HEK293 (cell line): ENCODE results near the gene STRN4.

ENCODE experiments used
- CTCF ChIA-PET: fragments of 350-600 bp; formaldehyde crosslinking; extraction: SDS; loops from one replicate; lab custom pipeline; 2021; ENCODE audit warnings: antibody characterized with exemption; lab: Yijun Ruan, JAX
- POLR2A ChIA-PET: fragments of 300-600 bp; formaldehyde crosslinking; extraction: SDS; loops from one replicate; lab custom pipeline; 2020; ENCODE audit warnings: antibody characterized with exemption, inconsistent platforms; lab: Yijun Ruan, JAX
- H3K27ac ChIP-seq: fragments of 200-500 bp; sonication (Bioruptor generic); 2 replicates; pipeline ENCODE4 v1.5.1; 2014; ENCODE audit warnings: low read depth, low read length, control low read depth, inconsistent platforms; ENCODE audit errors: extremely low read depth
- H3K36me3 ChIP-seq, 2 experiments: fragments of 200-500 bp in 1 of 2; sonication (Bioruptor generic) in 1 of 2; 1 replicate in 1 of 2; 2 replicates in 1 of 2; pipeline ENCODE4 v1.5.1; 2014 to 2017; ENCODE audit warnings: inconsistent platforms in 2 of 2, low read length in 2 of 2; ENCODE audit not compliant: control insufficient read depth in 2 of 2, insufficient read depth in 1 of 2
- H3K4me1 ChIP-seq: fragments of 200-500 bp; sonication (Bioruptor generic); 2 replicates; pipeline ENCODE4 v1.5.1; 2014; ENCODE audit warnings: mild to moderate bottlenecking, low read length, inconsistent platforms; ENCODE audit not compliant: control insufficient read depth, insufficient read depth
- H3K4me3 ChIP-seq: 2 replicates; pipeline ENCODE4 v1.5.1; 2011; ENCODE audit warnings: low read depth, mild to moderate bottlenecking, control low read depth, low read length, moderate library complexity
- H3K9me3 ChIP-seq: fragments of 200-500 bp; sonication (Bioruptor generic); 2 replicates; pipeline ENCODE4 v1.5.1; 2014; ENCODE audit warnings: low read depth, low read length, inconsistent platforms; ENCODE audit not compliant: control insufficient read depth, insufficient read depth
- ATF2 ChIP-seq: fragments of 450-650 bp; formaldehyde crosslinking; IDR thresholded peaks from 2 replicates; pipeline ENCODE4 v1.5.1; 2016; ENCODE audit warnings: missing biosample characterization, missing genetic modification characterization, low read depth
- GLIS2 ChIP-seq: fragments of 450-650 bp; formaldehyde crosslinking; IDR thresholded peaks from 2 replicates; pipeline ENCODE4 v1.5.1; 2016; ENCODE audit warnings: missing biosample characterization, missing genetic modification characterization
- HOXD13 ChIP-seq: sonication (generic); formaldehyde crosslinking; IDR thresholded peaks from 2 replicates; pipeline ENCODE4 v1.8.0; 2022; ENCODE audit warnings: missing genetic modification reagents, borderline replicate concordance
- KLF16 ChIP-seq: fragments of 450-650 bp; formaldehyde crosslinking; IDR thresholded peaks from 2 replicates; pipeline ENCODE4 v1.5.1; 2017; ENCODE audit warnings: missing biosample characterization, missing genetic modification characterization
- OSR2 ChIP-seq: fragments of 450-650 bp; formaldehyde crosslinking; IDR thresholded peaks from 2 replicates; pipeline ENCODE4 v1.5.1; 2016; ENCODE audit warnings: missing biosample characterization, missing genetic modification characterization
- SCRT1 ChIP-seq: fragments of 450-650 bp; formaldehyde crosslinking; IDR thresholded peaks from 2 replicates; pipeline ENCODE4 v1.5.1; 2016; ENCODE audit warnings: missing biosample characterization, missing genetic modification characterization, borderline replicate concordance
- TRIM28 ChIP-seq: IDR thresholded peaks from 2 replicates; pipeline ENCODE4 v1.6.1; 2011; ENCODE audit warnings: low read length, control low read depth, borderline replicate concordance
- TSHZ1 ChIP-seq: fragments of 450-650 bp; formaldehyde crosslinking; IDR thresholded peaks from 2 replicates; pipeline ENCODE4 v1.5.1; 2016; ENCODE audit warnings: missing biosample characterization, missing genetic modification characterization, borderline replicate concordance
- ZBTB17 ChIP-seq: fragments of 450-650 bp; formaldehyde crosslinking; IDR thresholded peaks from 2 replicates; pipeline ENCODE4 v1.5.1; 2016; ENCODE audit warnings: missing biosample characterization, missing genetic modification characterization
- ZBTB6 ChIP-seq: fragments of 450-650 bp; formaldehyde crosslinking; IDR thresholded peaks from 2 replicates; pipeline ENCODE4 v1.5.1; 2017; ENCODE audit warnings: missing biosample characterization, missing genetic modification characterization
- ZFP69B ChIP-seq: fragments of 450-650 bp; formaldehyde crosslinking; IDR thresholded peaks from 2 replicates; pipeline ENCODE4 v1.5.1; 2016; ENCODE audit warnings: missing biosample characterization, missing genetic modification characterization
- ZNF132 ChIP-seq: fragments of 450-650 bp; formaldehyde crosslinking; IDR thresholded peaks from 2 replicates; pipeline ENCODE4 v1.5.1; 2017; ENCODE audit warnings: missing biosample characterization, missing genetic modification characterization, borderline replicate concordance
- ZNF211 ChIP-seq: fragments of 450-650 bp; formaldehyde crosslinking; IDR thresholded peaks from 2 replicates; pipeline ENCODE4 v1.5.1; 2016; ENCODE audit warnings: low read depth, missing biosample characterization, missing genetic modification characterization
- ZNF214 ChIP-seq: fragments of 450-650 bp; formaldehyde crosslinking; IDR thresholded peaks from 2 replicates; pipeline ENCODE4 v1.5.1; 2017; ENCODE audit warnings: missing biosample characterization, mild to moderate bottlenecking, missing genetic modification characterization, borderline replicate concordance
- ZNF223 ChIP-seq: fragments of 450-650 bp; formaldehyde crosslinking; IDR thresholded peaks from 2 replicates; pipeline ENCODE4 v1.5.1; 2016; ENCODE audit warnings: missing biosample characterization, missing genetic modification characterization
- ZNF26 ChIP-seq: fragments of 450-650 bp; formaldehyde crosslinking; IDR thresholded peaks from 2 replicates; pipeline ENCODE4 v1.5.1; 2016; ENCODE audit warnings: missing biosample characterization, missing genetic modification characterization
- ZNF37A ChIP-seq: fragments of 450-650 bp; IDR thresholded peaks from 2 replicates; pipeline ENCODE4 v1.5.1; 2018; ENCODE audit warnings: missing biosample characterization, missing genetic modification characterization
- ZNF398 ChIP-seq: fragments of 450-650 bp; formaldehyde crosslinking; IDR thresholded peaks from 2 replicates; pipeline ENCODE4 v1.5.1; 2017; ENCODE audit warnings: missing biosample characterization, missing genetic modification characterization
- ZNF513 ChIP-seq: fragments of 450-650 bp; IDR thresholded peaks from 2 replicates; pipeline ENCODE4 v1.5.1; 2018; ENCODE audit warnings: missing biosample characterization, missing genetic modification characterization
- ZNF544 ChIP-seq: fragments of 450-650 bp; formaldehyde crosslinking; IDR thresholded peaks from 2 replicates; pipeline ENCODE4 v1.5.0; 2017; ENCODE audit warnings: missing biosample characterization, missing genetic modification characterization
- ZNF629 ChIP-seq: fragments of 450-650 bp; formaldehyde crosslinking; IDR thresholded peaks from 2 replicates; pipeline ENCODE4 v1.5.1; 2017; ENCODE audit warnings: missing biosample characterization, missing genetic modification characterization
- ZNF660 ChIP-seq: fragments of 450-650 bp; IDR thresholded peaks from 2 replicates; pipeline ENCODE4 v1.5.1; 2018; ENCODE audit warnings: missing biosample characterization, mild to moderate bottlenecking, missing genetic modification characterization
- ZNF701 ChIP-seq: fragments of 450-650 bp; formaldehyde crosslinking; IDR thresholded peaks from 2 replicates; pipeline ENCODE4 v1.5.1; 2016; ENCODE audit warnings: missing biosample characterization, missing genetic modification characterization
- ZNF830 ChIP-seq: fragments of 450-650 bp; IDR thresholded peaks from 2 replicates; pipeline ENCODE4 v1.5.0; 2018; ENCODE audit warnings: missing biosample characterization, missing genetic modification characterization, low read depth, mild to moderate bottlenecking, moderate library complexity

STRN4 gene

GRCh38 chr19:46783670-46784069, 37.4 kb upstream of the STRN4 start (continued):
- TF ChIP-seq TSHZ1 (no peak), ZBTB17 (tag by site-specific recombination) (peak; percentile 65; the same call in 1 of the 2 replicates), ATF2 (no peak), ZNF37A (tag by site-specific recombination) (no peak), ZNF660 (tag by site-specific recombination) (peak; percentile 37), GLIS2 (no peak), OSR2 (tag by site-specific recombination) (peak; percentile 34; the same call in 1 of the 2 replicates), ZNF211 (tag by site-specific recombination) (no peak), KLF16 (peak; percentile 53), ZNF701 (tag by site-specific recombination) (no peak), ZNF398 (tag by site-specific recombination) (peak; percentile 97), ZNF830 (no peak), ZBTB6 (tag by site-specific recombination) (peak; percentile 92), ZNF544 (tag by site-specific recombination) (0 out of 2 replicates have a peak, but pooled peaks have one; percentile 22), ZNF26 (tag by site-specific recombination) (no peak)

- Histone ChIP-seq H3K27ac (peak overlapping the region; percentile 53), H3K36me3 (peaks cover 72 to 81% of the 10 kb centered on the region in 2 experiments), H3K4me3 (no peak overlapping the region), H3K9me3 (no peaks in the 10 kb centered on the region), H3K4me1 (peaks cover 20% of the 10 kb centered on the region)
- POLR2A ChIA-PET = interaction anchor here (0.6 to 2.1 kb wide), 5 partner anchors 10 to 213 kb away, joined by 3 to 7 read pairs (median 5); no protein-coding TSS in a partner anchor
- CTCF ChIA-PET = interaction anchor here (0.5 to 4.5 kb wide), 6 partner anchors 16 to 58 kb away, joined by 3 to 26 read pairs (median 4); no protein-coding TSS in a partner anchor
- TF ChIP-seq ZNF132 (tag by site-specific recombination) (no peak), ZNF629 (tag by site-specific recombination) (no peak), TRIM28 (no peak), SCRT1 (tag by site-specific recombination) (no peak), HOXD13 (no peak), ZFP69B (no peak), ZNF214 (tag by site-specific recombination) (no peak), ZNF26 (tag by site-specific recombination) (no peak), ZNF513 (tag by site-specific recombination) (no peak), ZNF223 (no peak)
These were observed 36.2 kb upstream of the STRN4 start for GRCh38 chr19:46782355-46783019.
